SK-N-SH treated with all-trans-retinoic acid at 6 μM for 48 hours (cell line): ENCODE results near the gene ALS2.

Experiments used
- ARNTL ChIP-seq: fragments of 450-650 bp; formaldehyde crosslinking; IDR thresholded peaks from 2 replicates; pipeline ENCODE4 v1.5.0; 2020; ENCODE audit warnings: low read depth, mild to moderate bottlenecking, moderate library complexity, borderline replicate concordance
- GLIS3 ChIP-seq: fragments of 250-450 bp; sonication (Bioruptor Pico); IDR thresholded peaks from 2 replicates; pipeline ENCODE4 v1.5.0; 2020; ENCODE audit warnings: mild to moderate bottlenecking, moderate library complexity

- TF ChIP-seq ARNTL (CRISPR knock-in tag) (no peak), GLIS3 (no peak)
Observed at GRCh38 chr2:201699416-201699815, 81.3 kb downstream of the ALS2 start.
